G401 (cell line): Measurements from ENCODE around the gene PLAAT5. TPM values are rescaled to one million over a fixed set of nuclear protein-coding genes. Genes with fewer than 3 reads are reported as not detected.

Experiments
- DNase-seq: peaks from one replicate; pipeline ENCODE4 v3.0.0-alpha.2; 2015; ENCODE audit warnings: low spot score
- in situ Hi-C: cut with HindIII; loops from 2 replicates; pipeline ENCODE4 v1.10.0; 2016; ENCODE audit warnings: low sequenced_read_pairs, mixed read lengths
- total RNA-seq: library from RNA; depleted of rRNA; stranded (reverse); fragments of >200 nt; shearing (Covaris generic); gene quantifications from 2 replicates; pipeline ENCODE4 v1.2.3, GENCODE V29; 2014; rRNA removed

PLAAT5 gene
- total RNA-seq, 1 experiment from 2014 or later = not detected

DNA sequence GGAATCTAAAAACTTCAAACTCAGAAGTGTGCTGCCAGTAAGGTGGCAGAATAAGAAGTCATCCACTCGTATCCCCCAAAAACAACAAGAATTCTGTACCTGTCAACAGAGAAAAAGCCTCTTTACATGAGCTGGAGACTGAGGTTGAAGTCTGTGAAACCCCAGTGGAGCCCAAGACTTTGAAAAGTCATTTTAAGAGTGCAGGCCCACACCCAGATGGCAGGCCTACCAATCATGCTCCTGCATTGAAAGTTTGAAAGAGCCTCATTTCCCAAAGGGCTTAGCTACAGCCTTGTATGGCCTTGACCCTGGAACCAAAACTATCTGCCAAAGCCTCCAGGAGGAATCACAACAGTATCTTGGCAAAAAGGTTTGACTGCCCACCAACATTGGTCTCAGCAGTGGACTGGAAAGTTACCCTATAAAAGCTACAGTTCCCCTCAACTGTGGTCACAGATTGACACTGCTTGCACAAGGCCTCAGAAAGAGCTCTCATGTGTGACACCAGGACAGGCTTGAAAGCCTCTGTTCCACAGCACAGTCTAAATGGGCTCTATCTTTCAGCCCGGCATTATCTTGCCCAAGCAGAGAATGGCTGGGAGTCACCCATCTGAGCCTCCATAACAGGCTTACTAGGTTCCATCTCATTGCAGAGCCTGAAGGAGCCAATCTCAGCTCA lies 73.7 kb downstream of the PLAAT5 start:
- in situ Hi-C loops = no loop called here

More for the DNA sequence above, 73.7 kb downstream of the PLAAT5 start:
- DNase-seq = no peak

Other genes with a start within 250 kb of the PLAAT5 start
- not detected in 2 replicates for gene SLC22A25, start 247.6 kb downstream of the PLAAT5 start, total RNA-seq
- not detected in 2 replicates for gene SLC22A9, start 121.4 kb downstream of the PLAAT5 start, total RNA-seq
- gene LGALS12, start 14.9 kb upstream of the PLAAT5 start, total RNA-seq = not detected in 2 replicates
- gene PLAAT4, start 45.6 kb upstream of the PLAAT5 start, total RNA-seq = not detected in 2 replicates
- not detected in 2 replicates for gene PLAAT2, start 72.2 kb upstream of the PLAAT5 start, total RNA-seq
- 19.6 and 26.9 TPM in 2 replicates for gene PLAAT3, start 123.3 kb upstream of the PLAAT5 start, total RNA-seq
- 26.0 and 40.0 TPM in 2 replicates for gene ATL3, start 180.2 kb upstream of the PLAAT5 start, total RNA-seq
- gene RTN3, start 190.3 kb upstream of the PLAAT5 start, total RNA-seq = 78.3 and 80.5 TPM in 2 replicates